Measurements from ENCODE around the gene SLAIN2.

GRCh38 chr4:48305508-48305907 lies 35.8 kb upstream of the SLAIN2 start:
- TF ChIP-seq POLR2AphosphoS5 (IDR thresholded peaks at IDR 0.05; ENCODE audit: low read depth, low read length) (no peak), REST (IDR thresholded peaks at IDR 0.05; ENCODE audit: insufficient read depth in 1 of 2, low read depth in 2 of 2, low read length in 2 of 2) (no peak)

Data from PFSK-1 (cell line).